ENCODE measurements around the gene ABCA13. TPM values are rescaled to one million over a fixed set of nuclear protein-coding genes. Genes with fewer than 3 reads are reported as not detected.

ABCA13 gene
- total and polyA plus RNA-seq, 4 donors, result 1.2 to 23.2 (median 3.5) TPM

GRCh38 chr7:48658138-48658537, 486.9 kb downstream of the ABCA13 start:
- Histone ChIP-seq H3K27ac (ENCODE audit: low read depth in 1 of 2, low read length in 1 of 2) (no peak overlapping the region), H3K4me3 (no peak overlapping the region), H3K4me1 (ENCODE audit: control insufficient read depth in 5 of 5, insufficient read depth in 5 of 5, low read length in 5 of 5) (peaks cover 0 to 21% (median 8%) of the 10 kb centered on the region in 5 donors), H3K36me3 (ENCODE audit: control insufficient read depth in 4 of 4, insufficient read depth in 4 of 4, low read length in 4 of 4) (no peaks in the 10 kb centered on the region), H3K9ac (ENCODE audit: insufficient read depth in 1 of 2, low read length in 2 of 2) (no peak overlapping the region), H3K27me3 (ENCODE audit: control insufficient read depth in 3 of 3, insufficient read depth in 3 of 3, low read length in 2 of 3) (no peaks in the 10 kb centered on the region), H3K9me3 (ENCODE audit: control insufficient read depth in 4 of 4, insufficient read depth in 3 of 4, low read length in 3 of 4) (peaks cover 0 to 5% (median 3%) of the 10 kb centered on the region in 4 donors)
- TF ChIP-seq CTCF (IDR thresholded peaks at IDR 0.05; ENCODE audit: control extremely low read depth, extremely low read depth), result no peak
- WGBS, 2 donors, result 90% methylated on average over 2 of the region's 2 CpGs
- no peak for ATAC-seq (ENCODE audit: insufficient read depth, low FRiP score)
- no peak for DNase-seq

GRCh38 chr7:48660306-48660870, 489.1 kb downstream of the ABCA13 start:
- Histone ChIP-seq H3K27ac (ENCODE audit: low read depth in 1 of 2, low read length in 1 of 2) (no peak overlapping the region), H3K4me1 (ENCODE audit: control insufficient read depth in 5 of 5, insufficient read depth in 5 of 5, low read length in 5 of 5) (peaks cover 0 to 21% (median 8%) of the 10 kb centered on the region in 5 donors), H3K4me3 (no peak overlapping the region), H3K36me3 (ENCODE audit: control insufficient read depth in 4 of 4, insufficient read depth in 4 of 4, low read length in 4 of 4) (no peaks in the 10 kb centered on the region), H3K9me3 (ENCODE audit: control insufficient read depth in 4 of 4, insufficient read depth in 3 of 4, low read length in 3 of 4) (peaks cover 0 to 5% (median 0%) of the 10 kb centered on the region in 4 donors), H3K9ac (ENCODE audit: insufficient read depth in 1 of 2, low read length in 2 of 2) (no peak overlapping the region), H3K27me3 (ENCODE audit: control insufficient read depth in 3 of 3, insufficient read depth in 3 of 3, low read length in 2 of 3) (no peaks in the 10 kb centered on the region)
- WGBS, 2 donors, result 59 to 68% methylated on average over 5 of the region's 5 CpGs
- TF ChIP-seq CTCF (IDR thresholded peaks at IDR 0.05; ENCODE audit: control extremely low read depth, extremely low read depth), result no peak
- DNase-seq (peak; percentile 39 to 97 (median 96)), ATAC-seq (ENCODE audit: insufficient read depth, low FRiP score) (no peak)

- H3K9me3 ChIP-seq (ENCODE audit: control insufficient read depth in 4 of 4, insufficient read depth in 3 of 4, low read length in 3 of 4), result peaks cover 0 to 1% (median 0%) of the 10 kb centered on the region in 4 donors
- no peak for TF ChIP-seq CTCF (IDR thresholded peaks at IDR 0.05; ENCODE audit: control extremely low read depth, extremely low read depth)
- H3K27ac ChIP-seq (ENCODE audit: low read depth in 1 of 2, low read length in 1 of 2), result no peak overlapping the region
- WGBS, 2 donors, result 86 to 96% methylated on average over 4 of the region's 4 CpGs
- DNase-seq (no peak), ATAC-seq (ENCODE audit: insufficient read depth, low FRiP score) (no peak)
- H3K4me1 ChIP-seq (ENCODE audit: control insufficient read depth in 5 of 5, insufficient read depth in 5 of 5, low read length in 5 of 5), result peaks cover 0 to 17% (median 8%) of the 10 kb centered on the region in 5 donors
- H3K27me3 ChIP-seq (ENCODE audit: control insufficient read depth in 3 of 3, insufficient read depth in 3 of 3, low read length in 2 of 3), result no peaks in the 10 kb centered on the region
- no peaks in the 10 kb centered on the region for H3K36me3 ChIP-seq (ENCODE audit: control insufficient read depth in 4 of 4, insufficient read depth in 4 of 4, low read length in 4 of 4)
- H3K9ac ChIP-seq (ENCODE audit: insufficient read depth in 1 of 2, low read length in 2 of 2), result no peak overlapping the region
- H3K4me3 ChIP-seq, result no peak overlapping the region
Measured at GRCh38 chr7:48664241-48664640, 493.0 kb downstream of the ABCA13 start.

Data from lung (tissue), 12 donors.